ENCODE measurements around the gene IGFBP2. TPM values are rescaled to one million over a fixed set of nuclear protein-coding genes. Genes with fewer than 3 reads are reported as not detected.
A peak's percentile ranks its signal among the peaks of the same experiment; 100 is the strongest.
"Not testable (repeated sequence)": the region's sequence is repeated elsewhere in the genome, so short reads cannot be mapped to it uniquely, and the experiment has no call there.

The IGFBP2 gene, protein sequence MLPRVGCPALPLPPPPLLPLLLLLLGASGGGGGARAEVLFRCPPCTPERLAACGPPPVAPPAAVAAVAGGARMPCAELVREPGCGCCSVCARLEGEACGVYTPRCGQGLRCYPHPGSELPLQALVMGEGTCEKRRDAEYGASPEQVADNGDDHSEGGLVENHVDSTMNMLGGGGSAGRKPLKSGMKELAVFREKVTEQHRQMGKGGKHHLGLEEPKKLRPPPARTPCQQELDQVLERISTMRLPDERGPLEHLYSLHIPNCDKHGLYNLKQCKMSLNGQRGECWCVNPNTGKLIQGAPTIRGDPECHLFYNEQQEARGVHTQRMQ
- polyA plus RNA-seq (ENCODE audit: insufficient read depth in 1 of 5, insufficient read length in 5 of 5, low replicate concordance in 1 of 5) = 100 to 1,000 TPM in 3 of 5 donors, 10 to 100 TPM in 2; 89.9 to 136 (median 120) TPM
- long read RNA-seq, donor 1, full-length matches to known transcripts = 169 of 296 reads
- long read RNA-seq, donor 1, partial matches to known transcripts = 118 of 296 reads
- long read RNA-seq, donor 1, other reads (novel, unspliced or antisense) = 9 of 296 reads
- long read RNA-seq, donor 2, transcript IGFBP2-201 (4 exons, 1,439 nt) = major isoform, 99 of 99 reads
- long read RNA-seq, donor 2, partial matches to known transcripts = 0 of 99 reads
- long read RNA-seq, donor 2, other reads (novel, unspliced or antisense) = 0 of 99 reads
- long read RNA-seq, donor 3, full-length matches to known transcripts = 84 of 130 reads
- long read RNA-seq, donor 3, partial matches to known transcripts = 41 of 130 reads
- long read RNA-seq, donor 3, other reads (novel, unspliced or antisense) = 5 of 130 reads
- long read RNA-seq, donor 4, full-length matches to known transcripts = 74 of 87 reads
- long read RNA-seq, donor 4, partial matches to known transcripts = 7 of 87 reads
- long read RNA-seq, donor 4, other reads (novel, unspliced or antisense) = 6 of 87 reads
- long read RNA-seq, donor 5, full-length matches to known transcripts = 102 of 152 reads
- long read RNA-seq, donor 5, partial matches to known transcripts = 44 of 152 reads
- long read RNA-seq, donor 5, other reads (novel, unspliced or antisense) = 6 of 152 reads
- long read RNA-seq, donor 6, full-length matches to known transcripts = 134 of 791 reads
- long read RNA-seq, donor 6, partial matches to known transcripts = 652 of 791 reads
- long read RNA-seq, donor 6, other reads (novel, unspliced or antisense) = 5 of 791 reads
- long read RNA-seq, donor 7, full-length matches to known transcripts = 107 of 117 reads
- long read RNA-seq, donor 7, partial matches to known transcripts = 5 of 117 reads
- long read RNA-seq, donor 7, other reads (novel, unspliced or antisense) = 5 of 117 reads
- long read RNA-seq, donor 8, full-length matches to known transcripts = 45 of 45 reads
- long read RNA-seq, donor 8, partial matches to known transcripts = 0 of 45 reads
- long read RNA-seq, donor 8, other reads (novel, unspliced or antisense) = 0 of 45 reads

DNA sequence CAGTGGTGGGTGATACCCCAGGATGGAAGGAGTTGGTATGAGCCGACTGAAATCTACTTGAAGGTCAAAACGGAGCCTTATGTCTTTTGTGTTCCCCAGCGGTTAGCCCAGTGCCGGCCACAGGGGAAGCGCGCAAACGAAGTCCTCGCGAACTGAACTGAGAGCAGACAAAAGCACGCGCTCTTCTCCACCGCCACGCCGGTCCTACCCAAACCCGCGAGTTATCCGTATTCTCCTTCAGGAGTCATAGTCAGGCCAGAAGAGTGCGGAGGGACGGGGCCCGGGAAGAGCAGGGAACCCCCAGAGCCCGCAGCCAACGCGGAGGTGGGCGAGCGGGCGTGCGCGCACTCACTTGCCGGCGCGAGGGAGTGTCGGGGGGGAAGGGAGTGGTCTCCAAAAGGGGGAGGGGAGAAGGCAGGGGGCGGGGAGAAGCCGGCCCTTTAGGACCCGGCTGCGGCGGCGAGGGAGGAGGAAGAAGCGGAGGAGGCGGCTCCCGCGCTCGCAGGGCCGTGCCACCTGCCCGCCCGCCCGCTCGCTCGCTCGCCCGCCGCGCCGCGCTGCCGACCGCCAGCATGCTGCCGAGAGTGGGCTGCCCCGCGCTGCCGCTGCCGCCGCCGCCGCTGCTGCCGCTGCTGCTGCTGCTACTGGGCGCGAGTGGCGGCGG, at the start of gene IGFBP2:
Gene IGFBP2 (plus strand): TSS at position 469 of the 664 bp plus-strand sequence. CDS start 104 bp downstream, at position 573.
- DNase-seq = peak in 1 of 2 donors; percentile 62

DNA sequence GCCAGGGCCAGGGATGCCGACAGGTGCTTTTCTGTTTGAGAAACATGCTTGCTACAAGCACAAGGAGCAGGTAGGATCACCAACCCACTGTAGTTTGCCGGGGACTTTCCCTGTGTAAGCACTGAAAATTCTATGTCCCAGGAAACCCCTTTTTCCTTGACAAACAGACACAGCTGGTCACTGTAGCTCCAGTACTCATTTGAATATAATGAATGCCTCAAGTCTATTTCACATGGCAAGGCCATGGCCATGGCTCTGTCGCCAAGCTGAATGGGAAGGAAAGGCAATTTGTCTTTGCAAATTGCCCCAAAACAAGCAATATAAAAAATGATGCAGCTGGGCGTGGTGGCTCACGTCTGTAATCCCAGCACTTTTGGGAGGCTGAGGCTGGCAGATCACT, 49.6 kb upstream of the IGFBP2 start:
- no peak for DNase-seq

DNA sequence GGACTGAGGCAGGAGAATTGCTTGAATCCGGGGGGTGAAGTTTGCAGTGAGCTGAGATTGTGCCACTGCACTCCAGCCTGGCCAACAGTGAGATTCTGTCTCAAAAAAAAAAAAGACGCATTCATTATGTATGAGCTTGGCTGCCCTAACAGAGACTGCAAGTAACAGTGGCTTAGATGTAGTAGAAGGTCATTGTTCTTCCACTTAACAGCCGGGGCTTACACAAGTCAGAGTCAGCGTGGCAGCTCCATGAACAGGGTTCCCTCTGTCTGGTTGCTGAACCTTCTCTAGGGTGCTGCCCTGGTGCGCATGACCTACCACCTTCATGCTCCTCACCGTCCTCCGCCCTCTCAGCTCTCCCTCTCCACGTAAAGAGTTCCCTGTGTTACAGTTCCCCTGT, 49.1 kb upstream of the IGFBP2 start:
- no peak for DNase-seq

DNA sequence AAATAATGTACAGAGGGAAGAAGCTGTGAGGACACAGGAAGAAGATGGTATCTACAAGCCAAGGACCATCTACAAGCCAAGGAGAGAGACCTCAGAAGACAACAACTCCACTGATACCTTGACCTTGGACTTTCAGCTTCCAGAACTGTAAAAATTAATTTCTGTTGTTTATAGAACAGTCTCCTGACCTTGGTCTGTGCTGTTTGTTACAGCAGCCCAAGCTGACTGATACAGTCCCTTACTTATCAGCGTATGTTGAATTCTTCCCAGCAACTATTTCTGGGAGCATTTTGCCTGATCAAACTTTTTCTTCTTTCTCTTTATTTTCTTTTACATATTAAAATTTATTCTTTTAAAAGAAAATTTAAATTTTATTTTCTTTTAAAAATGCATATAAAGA, 47.8 kb upstream of the IGFBP2 start:
- no peak for DNase-seq

DNA sequence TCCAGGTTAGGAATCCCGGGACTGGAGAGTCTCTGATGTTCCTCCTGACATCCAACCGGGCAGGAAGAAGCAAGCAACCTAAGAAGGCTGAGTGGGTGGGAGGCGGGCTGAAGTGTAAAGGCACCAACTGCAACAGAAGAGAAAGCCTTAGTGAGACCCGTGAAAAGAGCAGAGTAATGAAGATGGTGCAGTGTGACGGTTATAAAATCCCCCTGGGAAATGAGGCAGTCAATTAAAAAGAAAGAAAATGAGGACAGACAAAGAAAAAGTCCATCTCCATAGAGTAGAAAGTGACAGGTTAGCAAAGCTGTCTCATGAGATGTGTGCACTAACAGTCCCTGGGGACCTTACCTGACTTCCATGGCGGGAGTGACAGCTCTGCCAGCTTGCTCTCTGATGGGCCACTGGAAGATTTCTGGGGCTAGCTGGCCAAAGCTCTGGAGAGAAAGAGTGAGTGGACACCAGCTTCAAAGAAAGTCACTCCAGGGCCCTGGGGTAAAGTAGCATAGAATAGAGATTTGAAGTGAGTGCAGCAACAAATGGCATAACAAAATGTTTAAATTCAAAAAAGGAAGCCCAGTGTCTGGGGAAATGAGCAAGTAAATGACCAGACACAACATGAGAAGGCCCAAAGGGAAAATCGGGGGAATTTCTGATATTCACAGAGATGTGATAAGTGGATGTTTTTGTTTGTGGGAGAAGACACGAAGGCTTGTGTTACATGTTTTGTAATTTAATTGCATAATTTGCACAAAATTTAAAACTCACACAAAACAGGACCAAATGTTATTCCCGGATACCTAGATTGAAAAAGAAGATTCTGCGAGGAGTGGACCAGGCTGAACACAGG, 44.1 kb upstream of the IGFBP2 start:
- DNase-seq = no peak

DNA sequence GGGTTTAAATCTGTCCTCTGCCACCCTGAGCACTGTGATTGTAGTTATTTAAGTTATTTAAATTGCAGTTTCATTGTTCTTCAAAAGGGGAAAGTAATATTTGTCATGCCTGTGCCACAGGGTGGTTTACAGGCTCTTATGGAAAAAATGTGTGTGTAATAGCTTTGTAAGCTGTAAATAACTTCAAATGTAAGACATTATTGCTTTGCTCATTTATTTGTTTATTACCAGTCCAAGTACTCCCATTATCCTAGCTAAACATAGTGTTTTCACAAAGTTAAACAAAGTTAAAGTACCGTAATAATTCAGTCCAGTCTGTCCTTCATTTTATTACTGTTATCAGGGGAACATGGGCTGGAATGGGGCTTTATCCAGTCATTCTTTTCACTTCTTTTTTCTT, 43.4 kb upstream of the IGFBP2 start:
- no peak for DNase-seq

DNA sequence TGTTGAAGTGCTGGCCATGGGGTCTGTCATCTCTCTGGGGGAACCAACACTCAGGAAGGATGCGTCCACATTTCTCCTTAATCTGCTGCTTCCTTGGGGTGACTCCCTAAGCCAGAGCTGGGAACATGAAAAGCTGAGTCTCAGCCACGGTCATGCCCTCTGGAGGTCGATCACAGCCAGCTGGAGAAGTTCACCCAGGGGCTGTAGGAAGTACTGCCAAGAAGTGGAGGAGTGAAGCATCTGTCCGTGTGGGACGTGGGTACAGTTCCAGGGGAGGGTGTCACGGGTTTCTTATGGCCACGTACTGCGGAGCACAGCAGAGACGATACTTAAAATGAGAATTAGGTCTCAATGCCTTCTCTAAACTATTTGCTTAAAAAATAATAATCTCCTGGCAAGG, 42.4 kb upstream of the IGFBP2 start:
- DNase-seq = peak in 1 of 2 donors; percentile 34

DNA sequence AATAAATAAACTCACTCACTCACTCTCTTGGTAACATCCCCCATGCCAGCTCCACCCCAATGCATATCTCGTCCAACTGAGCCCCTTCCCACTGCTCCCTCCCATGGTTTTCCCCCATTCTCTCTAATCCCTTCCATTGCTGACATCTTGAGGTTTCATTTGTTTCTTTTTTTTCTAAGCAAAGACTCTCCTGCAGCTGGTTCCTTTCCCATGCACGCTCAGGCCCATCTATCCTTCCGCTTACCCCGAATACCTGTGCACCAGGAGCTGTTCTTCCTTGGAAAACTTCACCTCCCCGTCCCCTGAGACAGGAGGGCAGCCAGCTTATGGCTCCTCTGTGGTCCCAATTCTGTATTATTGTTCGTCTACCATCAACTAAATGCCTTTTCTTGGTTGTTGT, 41.7 kb upstream of the IGFBP2 start:
- no peak for DNase-seq

DNA sequence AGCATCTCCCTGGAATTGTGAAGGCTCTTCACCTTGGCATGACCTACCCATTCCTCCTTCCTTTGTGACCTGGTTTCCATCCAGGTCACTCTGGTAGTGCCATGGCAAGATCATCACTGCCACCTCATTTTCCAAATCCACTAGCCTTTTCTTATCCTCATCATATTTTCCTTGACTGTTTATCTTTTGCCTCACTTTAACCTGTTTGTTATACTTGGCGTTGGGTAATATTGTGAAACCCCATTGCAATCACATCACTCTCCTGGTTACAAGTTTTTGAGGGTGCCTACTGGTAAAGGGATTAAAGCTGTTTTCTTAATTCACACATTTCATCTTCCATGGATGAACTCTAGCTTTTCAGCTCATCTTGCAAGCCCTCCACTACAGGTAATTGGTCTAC, 39.1 kb upstream of the IGFBP2 start:
- no peak for DNase-seq

DNA sequence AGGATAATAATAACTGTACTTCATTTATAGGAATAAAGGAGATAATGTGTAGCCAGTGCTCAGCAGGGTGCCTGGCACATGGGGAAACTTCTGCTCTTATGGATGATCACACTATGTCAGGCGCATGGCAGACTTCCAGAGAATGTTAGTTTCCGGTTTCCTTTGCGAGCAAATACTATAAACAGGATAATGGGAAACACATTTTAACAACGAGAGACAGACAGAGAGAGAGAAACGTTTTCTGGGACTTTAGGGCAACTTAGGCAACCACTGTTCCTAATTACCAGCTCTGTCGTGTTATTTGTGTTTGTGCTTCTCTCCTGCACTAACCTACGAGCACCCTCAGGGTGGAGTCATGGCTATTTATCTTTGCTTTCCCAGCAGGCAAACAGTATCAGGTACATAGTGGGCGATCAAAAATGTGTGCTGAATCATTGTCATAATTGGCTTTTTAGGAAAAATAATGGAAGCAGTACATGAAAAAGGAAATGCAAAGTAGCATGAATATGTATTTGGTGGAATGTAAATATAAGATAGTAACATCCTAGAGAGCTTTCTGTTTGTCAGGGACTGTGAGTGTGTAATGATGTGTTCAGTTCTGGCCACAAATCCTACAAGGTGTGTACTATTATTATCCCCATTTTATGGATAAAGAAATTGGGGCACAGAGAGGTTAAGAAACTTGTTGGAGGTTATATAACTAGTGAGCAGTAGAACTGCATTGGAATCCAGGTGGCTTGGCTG, 36.8 kb upstream of the IGFBP2 start:
- DNase-seq = peak in 1 of 2 donors; percentile 61

DNA sequence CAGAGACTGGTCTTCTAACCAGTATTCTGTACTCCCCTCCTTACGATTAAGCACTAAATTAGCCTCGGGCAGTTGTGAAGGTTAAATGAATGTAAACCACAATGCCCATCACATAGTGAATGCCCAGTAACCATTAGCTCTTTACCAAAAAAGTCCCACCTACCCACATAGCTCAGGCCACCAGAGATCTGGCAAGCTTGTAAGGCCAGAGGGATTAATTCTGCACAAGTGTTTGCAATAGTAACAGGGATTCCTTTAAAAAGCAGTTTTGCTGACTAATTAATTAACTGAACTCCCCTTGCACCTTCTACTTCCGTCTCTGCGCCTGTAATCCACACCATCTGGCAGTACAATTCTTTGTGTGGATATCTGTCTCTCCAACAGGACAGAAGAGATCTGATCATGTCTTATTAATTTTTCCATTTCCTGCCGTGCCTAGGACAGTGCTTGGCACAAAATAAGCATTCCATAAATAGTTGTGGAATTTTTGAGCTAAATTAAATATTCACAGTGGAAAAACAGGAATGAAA, 36.2 kb upstream of the IGFBP2 start:
- no peak for DNase-seq

DNA sequence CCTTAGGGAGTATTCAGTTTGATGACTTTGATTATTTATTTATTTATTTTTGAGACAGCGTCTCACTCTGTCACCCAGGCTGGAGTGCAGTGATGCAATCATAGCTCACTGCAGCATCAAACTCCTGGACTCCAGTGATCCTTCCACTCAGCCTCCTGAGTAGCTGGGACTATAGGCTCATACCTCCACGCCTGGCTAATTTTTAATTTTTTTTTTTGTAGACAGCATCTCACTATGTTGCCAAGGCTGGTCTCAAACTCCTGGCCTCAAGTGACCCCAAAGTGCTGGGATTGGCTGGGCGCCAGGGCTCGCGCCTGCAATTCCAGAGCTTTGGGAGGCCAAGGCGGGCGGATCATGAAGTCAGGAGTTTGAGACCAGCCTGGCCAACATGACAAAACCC, 35.4 kb upstream of the IGFBP2 start:
- not testable (repeated sequence) for DNase-seq

DNA sequence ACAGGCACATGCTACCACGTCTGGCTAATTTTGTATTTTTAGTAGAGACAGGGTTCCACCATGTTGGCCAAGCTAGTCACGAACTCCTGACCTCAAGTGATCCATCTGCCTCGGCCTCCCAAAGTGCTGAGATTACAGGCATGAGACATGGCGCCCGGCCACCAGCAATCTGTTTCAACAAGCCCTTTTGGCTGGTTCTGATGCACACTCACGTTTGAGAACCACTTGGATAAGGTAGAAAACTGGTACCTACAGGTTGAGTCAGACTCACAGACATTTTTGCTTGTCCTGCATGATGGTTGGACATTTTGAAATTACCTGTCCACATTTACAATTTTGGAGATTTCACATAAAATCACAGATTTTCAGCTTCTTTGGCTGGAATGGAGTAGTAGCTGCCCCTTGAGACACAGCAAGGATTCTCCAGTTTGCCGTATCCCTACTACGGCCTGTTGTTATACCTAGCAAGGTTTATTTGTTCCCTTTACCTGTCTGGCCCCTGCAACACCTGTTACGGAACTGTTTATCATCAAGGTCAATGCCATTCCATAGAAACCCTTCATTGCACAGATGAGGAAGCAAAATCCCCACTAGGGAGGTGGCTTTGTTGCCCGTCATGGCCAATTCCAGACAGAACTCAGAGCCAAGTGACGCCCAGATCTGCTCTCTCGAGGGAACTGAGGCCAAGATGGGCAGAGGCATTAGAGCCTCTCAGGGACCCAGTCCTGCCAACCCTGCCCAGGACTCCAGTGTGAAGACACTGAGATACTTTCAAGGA, 31.4 kb upstream of the IGFBP2 start:
- DNase-seq = no peak

DNA sequence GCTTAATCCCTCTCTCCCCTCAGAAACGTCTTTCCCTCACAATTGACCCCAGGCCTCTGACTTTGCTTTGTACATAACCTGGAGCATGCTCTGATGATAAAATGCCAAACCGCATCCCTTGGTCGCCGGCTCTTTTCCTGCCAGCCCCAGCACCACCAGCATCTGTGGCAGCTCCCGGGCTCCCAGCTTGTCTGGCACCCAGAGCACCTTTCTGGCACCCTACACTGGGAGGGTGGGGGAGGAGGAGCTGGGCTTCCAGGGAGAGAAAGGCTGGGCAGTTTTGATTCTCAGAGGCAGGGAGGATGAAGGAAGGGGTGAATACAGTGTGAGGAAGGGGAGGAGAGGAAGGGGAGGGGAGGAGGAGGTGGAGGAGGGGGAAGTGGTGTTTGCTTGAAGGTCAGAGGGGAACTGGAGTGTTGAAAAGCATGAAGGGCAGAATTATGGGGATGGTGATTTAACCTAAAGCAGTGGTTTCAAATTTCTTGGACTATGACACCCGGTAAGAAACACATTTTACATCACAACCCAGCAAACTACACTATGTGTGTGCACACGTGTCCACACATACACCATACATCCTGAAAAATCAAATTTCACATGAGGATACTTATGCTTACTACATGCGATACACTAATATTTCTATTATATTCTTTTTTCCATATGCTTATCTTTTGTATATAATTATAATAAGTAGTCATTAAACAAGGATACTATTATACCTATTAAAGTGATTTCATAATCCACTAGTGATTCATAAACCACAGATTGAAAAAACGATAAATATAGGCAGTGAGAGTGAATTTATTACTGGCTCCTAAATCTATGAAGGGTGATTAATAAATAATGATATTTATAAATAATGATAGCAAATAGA, 30.0 kb upstream of the IGFBP2 start:
- DNase-seq = no peak

DNA sequence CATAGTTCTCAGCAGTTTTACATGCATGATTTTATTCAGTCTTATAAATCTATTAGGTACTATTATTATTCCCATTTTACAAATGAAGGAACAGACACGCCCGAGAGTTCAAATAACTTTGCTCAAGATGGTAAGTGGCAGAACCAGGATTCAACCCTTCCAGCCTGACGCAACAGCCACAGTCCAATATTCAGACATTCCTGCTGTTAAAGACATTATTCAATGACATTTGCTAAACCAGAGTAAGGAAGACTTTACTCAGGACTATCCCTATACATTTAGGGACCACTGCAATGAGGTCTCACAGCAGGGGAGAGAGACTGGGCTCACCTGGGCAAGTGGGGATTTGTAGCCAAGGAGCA, 29.4 kb upstream of the IGFBP2 start:
- DNase-seq = no peak

DNA sequence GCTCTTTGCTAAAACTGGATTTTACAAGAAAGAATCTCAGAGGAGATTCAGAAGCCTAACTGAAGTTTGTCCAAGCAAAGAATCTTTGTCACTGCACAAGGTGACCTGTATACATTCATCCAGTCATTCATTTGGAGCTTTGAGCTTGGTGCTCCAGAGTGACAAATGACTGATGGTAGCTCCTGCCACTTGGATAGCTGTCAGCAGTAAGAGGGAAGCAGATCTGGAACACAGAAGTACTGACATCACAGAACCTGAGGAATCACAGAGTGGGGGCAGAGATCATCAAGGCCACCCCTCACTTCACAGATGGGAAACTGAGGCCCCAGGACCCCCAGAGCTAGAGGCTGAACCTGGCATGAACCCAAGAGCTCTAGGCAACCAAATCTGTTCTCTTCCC, 28.8 kb upstream of the IGFBP2 start:
- DNase-seq = no peak

Measured in right lung (tissue), 10 donors.